ENCODE data around the gene NELL2.
"Not testable (repeated sequence)": the region's sequence is repeated elsewhere in the genome, so short reads cannot be mapped to it uniquely, and the experiment has no call there.

NELL2 gene

DNA sequence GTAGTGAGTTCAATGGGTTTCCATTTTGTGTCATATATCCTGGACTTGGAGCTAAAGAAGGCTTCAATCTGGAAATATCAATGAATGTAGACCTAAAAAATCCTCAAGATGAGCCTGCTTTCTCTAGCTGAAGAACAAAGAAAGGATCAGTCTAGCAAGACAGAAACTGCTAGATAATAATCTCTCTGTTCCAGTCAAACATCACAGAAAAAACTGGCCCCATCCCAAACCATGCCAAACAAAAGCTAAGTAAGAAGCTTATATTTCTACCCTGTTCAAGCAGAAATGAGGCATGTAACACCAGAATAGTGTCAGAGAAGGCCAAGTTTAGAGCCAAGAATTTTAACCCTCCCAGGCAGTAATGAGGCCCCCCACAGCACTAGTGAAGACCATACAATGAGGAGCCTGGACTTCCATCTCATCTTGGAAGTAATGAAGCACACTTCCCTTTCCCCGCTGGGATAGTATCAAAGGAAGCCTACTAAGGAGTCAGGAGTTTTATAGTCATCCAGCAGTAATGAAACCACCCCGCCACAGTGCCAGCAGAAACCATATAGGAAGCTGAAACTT, 95.8 kb downstream of the NELL2 start:
- in situ Hi-C loops (cut with MboI; ENCODE audit: low sequenced_read_pairs), result no loop called here

DNA sequence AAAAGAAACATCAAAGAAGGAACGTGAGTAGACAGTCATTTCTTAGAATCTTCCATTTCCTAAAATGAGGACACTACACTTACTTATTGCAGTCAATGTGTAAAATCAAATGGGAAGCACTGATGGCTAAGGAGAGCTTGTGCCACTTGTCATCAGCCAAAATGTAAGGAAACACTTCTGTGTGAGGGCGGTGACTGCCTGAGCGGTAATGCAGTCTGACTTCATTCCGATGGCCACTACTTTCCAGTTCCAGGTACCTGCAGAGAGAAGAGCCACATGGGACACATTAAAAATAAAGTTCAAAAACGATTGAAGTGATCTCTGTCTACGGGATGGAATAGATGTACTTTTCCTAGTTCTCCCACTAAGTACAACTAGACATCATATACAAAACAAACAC, 96.3 kb downstream of the NELL2 start:
- in situ Hi-C loops (cut with MboI; ENCODE audit: low sequenced_read_pairs), result no loop called here

DNA sequence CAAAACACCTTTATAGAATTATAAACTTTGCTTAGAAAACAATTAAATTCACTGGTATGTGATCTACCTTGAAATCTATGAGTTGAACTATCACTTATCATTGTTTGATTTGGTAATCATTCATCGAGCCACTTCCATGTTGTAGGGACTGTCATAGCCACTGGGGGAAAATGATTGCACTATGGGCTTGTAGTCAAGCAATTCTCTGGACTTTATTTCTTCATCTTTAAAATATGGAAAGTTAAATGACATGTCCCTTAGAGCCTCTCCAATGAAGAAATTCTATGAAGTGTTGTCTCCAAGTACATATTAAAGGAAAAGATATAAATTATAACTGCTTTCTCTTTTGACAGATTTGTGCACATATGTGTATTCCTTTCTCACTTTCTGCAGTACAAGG, 97.3 kb downstream of the NELL2 start:
- in situ Hi-C loops (cut with MboI; ENCODE audit: low sequenced_read_pairs), result no loop called here

DNA sequence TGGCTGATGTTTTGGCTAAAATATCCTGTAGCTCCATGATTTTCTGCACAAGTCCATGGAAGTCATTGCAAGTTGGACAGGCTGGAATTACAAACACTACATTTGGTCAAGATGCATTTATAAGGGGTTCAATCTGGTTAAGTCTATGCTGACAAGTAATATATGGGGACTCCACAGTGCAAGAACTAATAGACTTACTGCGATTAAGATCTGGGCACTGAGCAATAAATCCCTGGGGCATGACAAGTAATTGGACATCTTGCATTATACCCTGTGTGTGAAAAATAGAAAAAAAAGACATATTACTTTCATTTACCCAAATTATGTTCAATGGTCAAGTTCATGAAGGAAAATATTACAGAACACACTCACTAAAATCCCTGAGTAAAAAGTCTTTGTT, 99.1 kb downstream of the NELL2 start:
- in situ Hi-C loops (cut with MboI; ENCODE audit: low sequenced_read_pairs), result no loop called here

DNA sequence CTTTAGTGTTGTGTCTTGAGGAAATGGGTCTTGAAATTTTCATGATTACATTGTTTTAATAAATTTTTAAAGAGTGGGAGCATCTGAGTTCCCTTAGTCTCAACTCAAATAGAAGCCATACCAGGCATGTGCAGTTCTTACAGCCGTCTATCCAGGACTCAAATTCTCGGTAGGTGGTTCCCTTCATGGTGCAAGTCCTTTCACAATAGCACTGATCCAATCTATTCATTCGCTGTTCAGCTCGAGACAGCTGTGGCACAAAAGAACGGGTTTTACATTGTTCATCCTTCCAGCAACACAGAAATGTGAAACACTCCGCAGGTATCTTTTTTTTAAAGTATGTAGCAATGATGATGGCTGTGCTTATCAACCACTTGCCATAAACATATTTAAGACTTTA, 100.2 kb downstream of the NELL2 start:
- in situ Hi-C loops (cut with MboI; ENCODE audit: low sequenced_read_pairs), result no loop called here

DNA sequence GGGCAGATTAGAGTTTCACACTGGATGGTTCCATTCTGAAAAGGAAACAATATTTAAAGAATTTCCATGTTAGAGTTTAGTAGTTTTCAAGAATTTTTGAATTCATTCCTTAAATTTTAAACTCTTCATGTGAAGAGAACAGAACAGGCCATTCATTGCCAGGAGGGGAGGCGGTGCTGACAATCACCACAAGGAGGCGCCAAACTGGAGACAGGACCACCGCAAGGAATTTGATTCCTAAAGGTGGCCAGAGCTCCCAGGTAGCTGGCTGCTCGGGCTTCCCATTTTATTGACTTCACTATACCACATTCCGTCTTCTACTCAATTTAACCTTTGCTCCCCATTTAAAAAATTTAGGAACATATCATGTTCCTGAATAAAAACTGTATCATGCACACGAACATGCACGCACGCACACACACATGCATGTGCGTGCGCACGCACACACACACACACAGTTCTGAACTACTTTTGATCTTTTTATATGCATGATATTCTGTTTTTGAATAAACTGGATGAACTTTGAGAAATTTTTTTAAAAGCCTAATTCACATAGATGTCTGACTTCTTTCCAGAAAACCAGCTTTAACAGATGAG, 101.2 kb downstream of the NELL2 start:
- in situ Hi-C loops (cut with MboI; ENCODE audit: low sequenced_read_pairs), result no loop called here

DNA sequence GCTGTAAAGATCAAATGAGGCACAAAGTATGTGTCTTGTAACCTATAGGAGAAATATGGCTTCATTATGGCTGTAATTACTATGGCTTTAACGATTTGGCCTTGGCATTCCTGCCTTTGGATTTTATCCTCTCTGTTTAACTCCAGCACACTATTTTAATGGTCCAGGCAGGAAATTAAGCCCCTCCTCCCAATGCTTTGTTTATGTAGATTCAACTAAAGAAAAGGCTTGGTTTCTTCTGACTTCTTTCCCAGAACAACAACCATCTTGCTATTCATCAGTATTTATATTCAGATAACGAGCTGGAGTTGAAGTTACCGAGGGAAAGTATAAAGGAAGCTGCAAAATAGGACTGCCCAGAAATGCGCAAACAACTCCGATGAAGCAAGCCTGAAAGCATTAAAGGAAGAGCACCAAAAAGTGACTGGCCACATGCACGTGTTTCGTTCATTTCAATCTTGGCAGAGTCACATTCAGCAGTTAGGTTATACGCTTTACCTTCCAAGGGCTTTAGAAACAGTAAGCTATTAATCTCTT, 104.6 kb downstream of the NELL2 start:
- in situ Hi-C loops (cut with MboI; ENCODE audit: low sequenced_read_pairs), result no loop called here

DNA sequence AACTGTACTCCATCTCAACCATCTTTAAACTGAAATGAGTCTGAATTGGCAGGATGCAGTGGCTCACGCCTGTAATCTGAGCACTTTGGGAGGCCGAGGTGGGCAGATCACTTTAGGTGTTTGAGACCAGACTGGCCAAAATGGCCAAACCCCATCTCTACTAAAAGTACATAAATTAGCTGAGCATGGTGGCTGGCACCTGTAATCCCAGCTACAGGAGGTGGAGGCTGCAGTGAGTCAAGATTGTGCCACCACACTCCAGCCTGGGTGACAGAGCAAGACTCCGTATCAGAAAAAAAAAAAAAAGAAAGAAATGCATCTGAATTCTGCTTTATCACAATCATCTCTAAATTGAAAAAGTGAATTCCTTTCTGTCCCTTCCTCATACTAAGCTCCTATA, 110.3 kb downstream of the NELL2 start:
- in situ Hi-C loops (cut with MboI; ENCODE audit: low sequenced_read_pairs), result no loop called here

DNA sequence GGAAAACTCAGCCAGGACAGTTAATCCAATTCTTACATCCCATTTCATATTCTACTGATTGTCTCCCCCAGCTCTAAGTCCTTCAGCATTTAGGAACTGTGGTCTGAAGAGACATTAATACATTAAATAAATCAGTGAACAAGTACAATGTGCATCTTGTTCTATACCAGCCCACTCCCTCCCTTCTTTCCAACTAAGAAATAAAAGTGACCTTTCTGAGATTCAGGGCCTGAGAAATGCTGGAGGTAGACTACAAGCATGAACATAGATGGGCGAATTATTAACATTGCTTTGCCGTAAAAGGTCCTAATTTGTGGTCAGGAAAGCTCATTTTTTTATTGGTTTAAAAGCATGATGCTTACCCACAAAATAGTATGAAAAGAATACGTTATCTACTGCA, 113.1 kb downstream of the NELL2 start:
- in situ Hi-C loops (cut with MboI; ENCODE audit: low sequenced_read_pairs), result no loop called here

DNA sequence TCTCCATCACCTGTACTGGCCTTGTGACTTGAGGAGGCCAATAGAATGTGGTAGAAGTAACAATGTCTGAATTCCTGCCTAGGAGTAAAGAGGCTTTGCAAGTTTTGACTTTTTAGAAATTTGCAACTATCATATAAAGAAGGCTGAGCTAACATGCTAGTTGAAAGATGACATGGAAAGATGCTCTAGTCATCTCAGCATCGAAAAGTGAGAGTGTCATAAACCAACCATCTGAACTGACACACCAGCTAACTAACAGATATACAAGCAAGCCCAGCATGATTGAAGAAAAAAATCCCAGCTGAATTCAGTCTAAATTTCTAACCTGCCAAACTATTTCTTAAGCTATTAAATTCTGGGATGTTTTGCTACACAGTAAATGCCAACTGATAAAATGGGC, 116.8 kb downstream of the NELL2 start:
- in situ Hi-C loops (cut with MboI; ENCODE audit: low sequenced_read_pairs), result no loop called here

DNA sequence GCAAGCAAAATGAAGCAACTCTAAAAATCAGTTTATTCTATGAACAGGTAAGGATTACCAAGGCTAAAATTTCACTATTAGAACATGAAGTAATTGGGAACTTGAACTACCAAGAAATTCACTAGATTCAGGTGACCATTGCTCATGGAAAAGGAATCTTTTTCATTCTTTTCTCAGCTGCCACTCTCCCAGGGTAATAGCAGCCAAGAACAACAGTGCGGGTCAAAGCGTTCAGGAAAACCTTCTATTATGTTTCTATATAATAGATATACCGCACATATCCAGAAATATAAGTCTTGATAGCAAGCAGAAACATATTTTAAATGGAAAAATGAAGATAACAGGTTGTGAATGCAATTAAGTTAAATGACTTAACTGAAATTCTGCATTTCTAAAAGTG, 125.6 kb downstream of the NELL2 start:
- in situ Hi-C loops (cut with MboI; ENCODE audit: low sequenced_read_pairs), result no loop called here

DNA sequence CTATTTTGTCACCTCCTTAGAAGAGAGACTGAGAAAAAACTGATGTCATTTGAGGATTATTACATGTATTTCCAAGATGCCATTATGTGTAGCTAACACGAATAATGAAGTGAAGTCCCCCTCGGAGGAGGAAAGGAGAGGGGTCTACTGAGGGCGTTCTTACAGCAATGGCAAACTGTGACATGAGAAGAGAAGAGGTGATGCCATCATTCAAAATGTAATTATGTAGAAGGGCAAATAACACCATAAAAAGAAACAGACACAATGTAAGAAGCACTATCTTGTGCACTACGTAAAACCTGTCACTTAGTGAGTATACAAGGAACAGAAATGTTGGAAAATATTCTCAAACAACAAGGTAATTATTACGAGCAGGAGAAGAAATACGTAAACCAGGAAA, 126.5 kb downstream of the NELL2 start:
- in situ Hi-C loops (cut with MboI; ENCODE audit: low sequenced_read_pairs), result no loop called here

DNA sequence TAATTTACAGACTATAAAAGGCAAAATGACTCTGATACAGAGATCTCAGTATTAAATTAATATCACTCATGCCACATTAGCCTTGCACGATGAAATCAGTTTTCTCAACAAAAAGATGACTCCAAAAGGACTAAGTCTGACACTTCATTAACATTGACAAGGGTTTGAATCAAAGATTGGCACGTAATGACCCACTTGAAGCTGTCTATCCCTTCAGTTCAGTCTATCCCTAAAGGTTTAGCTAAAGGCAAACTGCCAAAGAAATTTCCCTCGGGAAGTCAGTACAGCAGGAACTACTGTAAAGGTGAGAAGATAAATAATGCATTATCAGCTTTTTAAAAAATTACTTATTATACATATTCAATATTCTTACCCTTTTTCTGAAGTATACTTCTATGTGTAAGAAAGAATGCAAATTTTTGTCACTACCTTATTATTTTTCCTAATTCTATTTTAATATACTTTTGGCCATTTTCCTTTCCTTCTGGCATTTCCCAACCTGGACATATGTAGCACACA, 127.1 kb downstream of the NELL2 start:
- in situ Hi-C loops (cut with MboI; ENCODE audit: low sequenced_read_pairs), result no loop called here

DNA sequence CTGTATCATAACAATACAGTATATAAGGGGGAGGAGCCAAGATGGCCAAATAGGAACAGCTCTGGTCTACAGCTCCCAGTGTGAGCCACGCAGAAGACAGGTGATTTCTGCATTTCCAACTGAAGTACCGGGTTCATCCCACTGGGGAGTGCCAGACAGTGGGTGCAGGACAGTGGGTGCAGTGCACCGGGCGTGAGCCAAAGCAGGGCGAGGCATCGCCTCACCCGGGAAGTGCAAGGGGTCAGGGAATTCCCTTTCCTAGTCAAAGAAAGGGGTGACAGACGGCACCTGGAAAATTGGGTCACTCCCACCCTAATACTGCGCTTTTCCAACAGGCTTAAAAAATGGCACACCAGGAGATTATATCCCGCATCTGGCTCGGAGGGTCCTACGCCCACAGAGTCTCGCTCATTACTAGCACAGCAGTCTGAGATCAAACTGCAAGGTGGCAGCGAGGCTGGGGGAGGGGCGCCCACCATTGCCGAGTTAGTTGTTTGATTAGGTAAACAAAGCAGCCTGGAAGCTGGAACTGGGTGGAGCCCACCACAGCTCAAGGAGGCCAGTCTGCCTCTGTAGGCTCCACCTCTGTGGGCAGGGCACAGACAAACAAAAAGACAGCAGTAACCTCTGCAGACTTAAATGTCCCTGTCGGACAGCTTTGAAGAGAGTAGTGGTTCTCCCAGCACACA, 134.7 kb downstream of the NELL2 start:
- in situ Hi-C loops (cut with MboI; ENCODE audit: low sequenced_read_pairs), result not testable (repeated sequence)

DNA sequence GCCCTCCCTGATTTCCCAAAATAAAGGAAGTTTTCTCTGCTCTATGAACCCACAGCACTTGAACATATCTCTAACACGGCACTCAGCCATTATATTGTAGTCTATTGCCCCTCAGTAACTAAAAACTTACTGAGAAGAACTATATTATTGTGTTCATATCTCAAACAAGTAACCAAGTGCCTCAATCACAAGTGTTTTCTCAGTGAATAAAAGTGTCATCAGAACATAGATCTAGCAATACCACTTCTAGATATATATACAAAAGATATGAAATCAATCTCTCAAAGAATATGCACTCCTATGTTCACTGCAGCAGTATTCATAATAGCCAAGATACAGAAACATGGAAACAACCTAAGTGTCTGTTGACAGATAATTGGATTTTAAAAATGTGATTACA, 138.1 kb downstream of the NELL2 start:
- in situ Hi-C loops (cut with MboI; ENCODE audit: low sequenced_read_pairs), result no loop called here

DNA sequence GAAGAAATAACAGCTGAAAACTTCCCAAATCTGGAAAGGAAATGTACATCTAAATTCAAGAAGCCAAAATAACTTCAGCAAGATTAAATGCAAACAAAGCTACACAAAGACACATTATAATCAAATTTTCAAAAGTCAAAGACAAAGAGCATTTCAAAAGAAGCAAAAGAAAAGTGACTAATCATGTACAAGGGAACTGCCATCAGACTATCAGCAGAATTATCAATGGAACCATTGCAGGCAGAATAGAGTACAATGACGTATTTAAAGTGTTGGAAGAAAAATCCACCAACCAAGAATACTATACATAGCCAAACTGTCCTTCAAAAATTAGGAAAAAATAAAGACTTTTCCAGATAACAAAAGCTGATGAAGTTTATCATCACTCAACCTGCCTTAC, 147.5 kb downstream of the NELL2 start:
- in situ Hi-C loops (cut with MboI; ENCODE audit: low sequenced_read_pairs), result no loop called here

DNA sequence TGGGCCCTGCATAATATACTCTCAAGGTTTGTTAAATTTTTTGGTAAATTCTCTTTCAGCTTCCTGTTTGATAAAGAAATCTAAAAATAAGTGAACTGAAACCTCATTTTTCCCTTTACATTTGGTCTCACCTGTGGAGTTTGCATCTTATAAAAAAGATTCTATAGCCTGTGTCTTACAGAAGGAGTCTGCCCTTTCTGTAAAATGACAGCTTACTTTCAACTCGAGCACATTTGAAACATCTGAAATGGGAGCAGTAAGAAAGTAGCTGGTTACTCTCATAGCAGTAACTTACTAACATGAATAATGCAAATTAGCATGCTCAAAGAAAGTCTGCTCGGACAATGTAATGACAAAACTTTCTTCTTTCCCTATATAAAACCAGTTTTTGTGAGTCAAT, 155.8 kb downstream of the NELL2 start:
- in situ Hi-C loops (cut with MboI; ENCODE audit: low sequenced_read_pairs), result no loop called here

DNA sequence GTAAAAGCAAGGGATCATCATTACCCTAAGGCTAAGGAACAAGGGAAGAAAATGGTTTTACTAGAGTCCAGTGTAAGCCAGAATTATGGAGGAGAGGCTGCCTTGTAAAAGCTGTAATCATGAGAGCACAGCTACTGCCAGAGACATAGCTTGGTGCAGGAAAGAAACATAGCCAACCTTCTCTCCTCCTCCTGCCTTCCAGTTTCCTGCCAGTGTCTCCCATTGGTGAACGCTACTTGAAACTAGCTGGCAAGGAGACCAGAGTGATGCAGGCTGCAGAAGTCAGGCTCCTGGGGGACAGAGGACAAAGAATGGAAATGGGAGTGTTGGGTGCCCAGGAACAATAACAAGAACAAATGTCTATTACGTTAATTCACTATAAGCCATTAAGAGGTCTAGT, 158.5 kb downstream of the NELL2 start:
- in situ Hi-C loops (cut with MboI; ENCODE audit: low sequenced_read_pairs), result no loop called here

DNA sequence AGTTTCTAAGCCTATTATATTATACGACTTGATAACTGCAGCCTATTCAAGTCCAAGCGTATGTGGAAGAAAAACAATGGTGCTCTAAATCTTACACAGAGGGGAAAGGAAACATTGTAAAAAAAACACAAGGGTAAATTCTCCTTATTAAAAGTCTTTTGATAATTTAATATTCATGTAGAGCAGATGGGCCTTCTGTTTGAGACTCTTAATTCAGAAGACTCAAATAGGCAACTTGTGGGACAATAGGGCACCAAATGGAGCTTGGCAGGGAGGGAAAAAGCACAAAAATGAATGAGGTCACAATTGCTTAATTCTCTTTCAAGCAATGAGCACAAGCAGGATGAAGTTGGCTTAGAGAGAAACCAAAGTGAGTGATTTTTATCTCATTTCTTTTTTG, 159.4 kb downstream of the NELL2 start:
- in situ Hi-C loops (cut with MboI; ENCODE audit: low sequenced_read_pairs), result no loop called here

DNA sequence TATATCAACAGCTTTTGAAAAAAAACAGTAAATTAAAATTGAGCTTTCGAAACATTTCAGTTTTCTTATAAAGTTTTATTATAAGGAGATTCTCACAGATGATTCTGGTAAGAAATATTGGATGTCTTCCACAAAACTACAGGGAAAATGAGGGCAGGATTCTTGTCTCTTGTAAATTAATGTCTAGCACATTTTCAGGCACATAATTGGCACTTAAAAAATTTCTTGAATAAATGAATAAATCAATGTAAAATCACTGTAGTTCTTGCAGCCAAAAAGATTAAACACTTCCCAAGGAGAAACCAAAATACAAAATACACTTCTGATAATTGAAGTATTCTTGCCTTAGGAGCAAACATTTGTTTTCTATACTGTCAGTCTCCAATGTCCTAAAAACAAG, 164.4 kb downstream of the NELL2 start:
- in situ Hi-C loops (cut with MboI; ENCODE audit: low sequenced_read_pairs), result no loop called here

DNA sequence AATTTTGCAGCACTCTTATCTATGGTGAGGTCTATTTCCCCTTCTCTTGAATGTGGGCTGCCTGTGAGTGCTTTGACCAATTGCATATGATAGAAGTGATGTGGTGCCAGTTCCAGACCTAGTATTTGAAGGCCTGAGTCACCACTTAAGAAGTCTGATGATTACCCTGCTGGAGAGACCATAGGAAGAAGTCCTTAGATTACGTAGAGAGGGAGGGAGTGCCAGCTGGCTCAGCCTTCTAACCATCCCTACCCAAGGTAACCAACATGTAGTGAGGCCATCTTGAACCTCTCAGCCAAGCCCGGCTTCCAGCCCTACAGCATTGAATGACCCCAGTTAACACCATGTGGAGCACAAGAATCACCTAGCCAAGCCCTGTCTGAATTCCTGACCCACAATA, 166.9 kb downstream of the NELL2 start:
- in situ Hi-C loops (cut with MboI; ENCODE audit: low sequenced_read_pairs), result no loop called here

DNA sequence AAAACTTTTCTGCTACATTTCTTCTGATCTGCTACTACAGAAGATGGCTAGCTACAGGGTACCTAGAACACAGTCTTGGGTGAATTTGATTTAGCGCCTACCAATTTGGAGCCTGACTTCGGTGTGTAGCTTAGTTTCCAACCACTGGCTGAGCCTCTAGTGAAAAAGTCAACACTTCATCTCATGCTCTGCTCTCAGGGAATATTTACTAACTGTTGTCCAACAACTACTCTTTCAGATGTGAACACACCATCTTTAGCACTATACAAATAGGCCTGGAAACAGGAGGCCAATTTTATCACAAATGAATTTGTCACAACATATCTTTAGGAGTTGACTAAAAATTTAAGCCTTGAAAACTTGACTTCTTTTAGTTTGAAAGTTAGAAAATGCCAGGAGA, 167.9 kb downstream of the NELL2 start:
- in situ Hi-C loops (cut with MboI; ENCODE audit: low sequenced_read_pairs), result no loop called here

Data from hTERT RPE-1 (cell line).